Endothelial cell of umbilical vein (primary cell): Measurements from ENCODE around the gene MAP4K1. TPM values are rescaled to one million over a fixed set of nuclear protein-coding genes. Genes with fewer than 3 reads are reported as not detected.

Experiments
- BruUV-seq: library from RNA; stranded (reverse); fragments of 400-500 nt; replicated peaks from 2 replicates; lab custom pipeline; 2021; lab: Mats Ljungman, UMichigan
- CTCF ChIA-PET: fragments of 300-600, 350-600 bp; sonication (Branson Sonifier 250); formaldehyde crosslinking; loops from one replicate; lab custom pipeline; 2021; ENCODE audit warnings: antibody characterized with exemption, inconsistent platforms; lab: Charles Lee
- POLR2A ChIA-PET: fragments of 300-600, 350-600 bp; sonication (Branson Sonifier 250); formaldehyde crosslinking; loops from one replicate; lab custom pipeline; 2021; ENCODE audit warnings: antibody characterized with exemption, inconsistent platforms; lab: Charles Lee
- DNase-seq: peaks from one replicate; pipeline ENCODE4 v3.0.0-alpha.2; 2011; ENCODE audit warnings: low read depth, low spot score
- FAIRE-seq: peaks from 2 replicates; lab custom pipeline; 2011; peaks lifted over from hg19 to GRCh38; lab: Jason Lieb, UNC
- H2AFZ ChIP-seq: 2 replicates; pipeline ENCODE4 v1.6.0; 2012; ENCODE audit warnings: low read depth, low read length, control low read depth, inconsistent platforms
- H3K27ac ChIP-seq: 2 replicates; pipeline ENCODE4 v1.5.1; 2011; ENCODE audit warnings: low read depth, mild to moderate bottlenecking, control low read depth, low read length, moderate library complexity; ENCODE audit not compliant: insufficient read depth
- H3K27me3 ChIP-seq, 2 experiments: 2 replicates each; pipeline versions ENCODE4 v1.6.0 to v1.6.1; 2011; ENCODE audit warnings: low read length in 2 of 2, mixed read lengths in 1 of 2; ENCODE audit not compliant: control insufficient read depth in 2 of 2, insufficient read depth in 2 of 2
- H3K36me3 ChIP-seq, 2 experiments: 2 replicates in 1 of 2; 3 replicates in 1 of 2; pipeline ENCODE4 v1.5.1; 2011; ENCODE audit warnings: low read length in 2 of 2, mild to moderate bottlenecking in 1 of 2, moderate library complexity in 1 of 2; ENCODE audit not compliant: control insufficient read depth in 2 of 2, insufficient read depth in 2 of 2; ENCODE audit errors: extremely low read depth in 1 of 2
- H3K4me1 ChIP-seq: 3 replicates; pipeline ENCODE4 v1.5.1; 2011; ENCODE audit warnings: mild to moderate bottlenecking, low read length; ENCODE audit not compliant: control insufficient read depth, insufficient read depth; ENCODE audit errors: extremely low read depth
- H3K4me2 ChIP-seq: 2 replicates; pipeline ENCODE4 v1.6.1; 2011; ENCODE audit warnings: low read length, control low read depth, mixed read lengths; ENCODE audit not compliant: insufficient read depth
- H3K4me3 ChIP-seq, 3 experiments: fragments of 200-600 bp in 1 of 3; sonication (generic), shearing (Covaris generic) in 1 of 3; replicated peaks in 1 of 3; 2 replicates each; pipeline ENCODE4 v1.5.1; 2011 to 2016; ENCODE audit warnings: control low read depth in 3 of 3, low read length in 3 of 3, mild to moderate bottlenecking in 2 of 3, inconsistent platforms in 1 of 3, low read depth in 1 of 3, moderate library complexity in 1 of 3; ENCODE audit not compliant: insufficient read depth in 1 of 3
- H3K79me2 ChIP-seq: 2 replicates; pipeline ENCODE4 v1.6.0; 2012; ENCODE audit warnings: low read length, inconsistent platforms; ENCODE audit not compliant: control insufficient read depth, insufficient read depth
- H3K9ac ChIP-seq: replicated peaks from 2 replicates; pipeline ENCODE3; 2011; ENCODE audit warnings: low read length, control low read depth; ENCODE audit not compliant: insufficient read depth; ENCODE audit errors: extremely low read depth
- H3K9me1 ChIP-seq: replicated peaks from 3 replicates; pipeline ENCODE4 v1.6.0; 2011; ENCODE audit warnings: mild to moderate bottlenecking, low read length; ENCODE audit not compliant: control insufficient read depth, insufficient read depth; ENCODE audit errors: extremely low read depth
- H3K9me3 ChIP-seq: replicated peaks from 2 replicates; pipeline ENCODE4 v1.5.1; 2012; ENCODE audit warnings: low read length, inconsistent platforms; ENCODE audit not compliant: control insufficient read depth, insufficient read depth
- H4K20me1 ChIP-seq: replicated peaks from 2 replicates; pipeline ENCODE3; 2011; ENCODE audit warnings: mild to moderate bottlenecking, low read length; ENCODE audit not compliant: control insufficient read depth, insufficient read depth; ENCODE audit errors: extremely low read depth
- CTCF ChIP-seq, 2 donors: IDR thresholded peaks; 1 replicate in 1 of 2; 2 replicates in 1 of 2; pipeline ENCODE4 v1.5.1; 2011; ENCODE audit warnings: low read length in 2 of 2, mild to moderate bottlenecking in 2 of 2, moderate library complexity in 2 of 2, control low read depth in 1 of 2, inconsistent platforms in 1 of 2, low read depth in 1 of 2; ENCODE audit not compliant: insufficient read depth in 1 of 2; ENCODE audit errors: extremely low read depth in 1 of 2
- FOS ChIP-seq: IDR thresholded peaks from 2 replicates; pipeline ENCODE4 v1.6.1; 2011; ENCODE audit warnings: mild to moderate bottlenecking, low read length, moderate library complexity, borderline replicate concordance; ENCODE audit not compliant: insufficient read depth
- GATA2 ChIP-seq: IDR thresholded peaks from 2 replicates; pipeline ENCODE4 v1.7.0; 2011; ENCODE audit warnings: low read depth, mild to moderate bottlenecking, moderate library complexity, mixed read lengths, low read length; ENCODE audit not compliant: insufficient read length, insufficient read depth
- JUN ChIP-seq: IDR thresholded peaks from 2 replicates; pipeline ENCODE4 v1.6.1; 2011; ENCODE audit warnings: borderline replicate concordance, low read depth; ENCODE audit not compliant: insufficient read length, insufficient read depth
- MAX ChIP-seq: IDR thresholded peaks from 2 replicates; pipeline ENCODE4 v1.6.1; 2011; ENCODE audit not compliant: insufficient read depth, insufficient read length
- MYC ChIP-seq: IDR thresholded peaks from one replicate; pipeline ENCODE4 v1.6.1; 2011; ENCODE audit warnings: mild to moderate bottlenecking, low read depth, low read length
- POLR2A ChIP-seq: IDR thresholded peaks from 2 replicates; pipeline ENCODE4 v1.6.1; 2012; ENCODE audit warnings: low read depth, mild to moderate bottlenecking, control low read depth, low read length
- POLR2AphosphoS5 ChIP-seq: IDR thresholded peaks from 2 replicates; pipeline ENCODE4 v1.6.1; 2012; ENCODE audit warnings: low read depth, mild to moderate bottlenecking, control low read depth, low read length, moderate library complexity; ENCODE audit not compliant: insufficient read depth
- dilution Hi-C: fragments of 300-500 bp; cut with MboI; formaldehyde crosslinking; loops from one replicate; pipeline ENCODE4 v1.15.0; 2019; ENCODE audit warnings: low sequenced_read_pairs; ENCODE audit not compliant: extremely low pct_ligation_motif_present
- intact Hi-C: fragments of 100-400 bp; cut with micrococcal nuclease; formaldehyde crosslinking; loops from one replicate; pipeline ENCODE4 v1.10.0; 2022
- polyA plus RNA-seq, 4 experiments: library from polyadenylated mRNA; depleted of rRNA in 3 of 4; stranded (reverse) in 3 of 4; unstranded in 1 of 4; fragments of >200 nt; gene quantifications; 2 replicates each; pipeline versions ENCODE4 v1.2.1 to v1.2.3, GENCODE V29; 2011 to 2012; ENCODE audit warnings: missing spikeins in 1 of 4
- total RNA-seq: library from RNA; stranded (reverse); gene quantifications from 2 replicates; pipeline ENCODE4 v1.2.3, GENCODE V29; 2021

The MAP4K1 gene
- total and polyA plus RNA-seq, 2 donors (not counting 3 experiments of a cell fraction or from before 2014, with no cell fraction given): 0.12 to 1.6 TPM

GRCh38 chr19:38660724-38661123, 43.0 kb upstream of the MAP4K1 start:
- Histone ChIP-seq H3K27ac (no peak overlapping the region), H3K36me3 (peaks cover 0 to 3% of the 10 kb centered on the region in 2 experiments), H3K4me2 (no peak overlapping the region), H3K79me2 (peaks cover 97% of the 10 kb centered on the region), H3K9ac (no peak overlapping the region), H3K9me3 (no peaks in the 10 kb centered on the region), H3K27me3 (no peaks in the 10 kb centered on the region), H3K4me3 (no peak overlapping the region), H3K4me1 (peaks cover 68% of the 10 kb centered on the region), H3K9me1 (no peaks in the 10 kb centered on the region), H2AFZ (no peak overlapping the region), H4K20me1 (no peaks in the 10 kb centered on the region)
- TF ChIP-seq POLR2AphosphoS5: no peak
- no peak for TF ChIP-seq CTCF (IDR thresholded peaks at IDR 0.05; ENCODE audit: extremely low read depth in 1 of 2, insufficient read depth in 1 of 2, low read depth in 1 of 2, low read length in 2 of 2)
- TF ChIP-seq GATA2: no peak
- TF ChIP-seq MYC: no peak
- no peak for TF ChIP-seq JUN
- TF ChIP-seq MAX: no peak
- TF ChIP-seq FOS: no peak
- no peak for TF ChIP-seq POLR2A
- DNase-seq: no peak
- no peak for FAIRE-seq
- intact Hi-C loops (no loop called here), dilution Hi-C loops (no loop called here)
- POLR2A ChIA-PET: no interaction called here
- CTCF ChIA-PET: interaction anchor here (0.6 to 1.4 kb wide), 3 partner anchors 11 to 20 kb away, joined by 3 to 5 read pairs (median 3); no protein-coding TSS in a partner anchor
- no TSS peak for BruUV-seq
